Stomach (tissue), 4 donors: Measurements from ENCODE around the gene MMP28.

Experiments used
- CTCF ChIP-seq, 7 experiments: fragments of 450-650 bp in 4 of 7; fragments of 200-600 bp in 3 of 7; sonication (generic) in 3 of 7; IDR thresholded peaks; one replicate each; pipeline ENCODE4 v1.5.1; 2016 to 2019; ENCODE audit warnings: antibody characterized with exemption in 7 of 7, control low read depth in 2 of 7, mild to moderate bottlenecking in 1 of 7
- EP300 ChIP-seq: sonication (generic); formaldehyde crosslinking; IDR thresholded peaks from one replicate; pipeline ENCODE4 v1.6.1; 2017; ENCODE audit warnings: antibody characterized with exemption
- POLR2A ChIP-seq, 4 donors: fragments of 450-650 bp; IDR thresholded peaks; one replicate each; pipeline ENCODE4 v1.6.1; 2016; ENCODE audit warnings: antibody characterized with exemption in 4 of 4, control low read depth in 2 of 4, mild to moderate bottlenecking in 1 of 4, moderate library complexity in 1 of 4
- POLR2AphosphoS5 ChIP-seq, 3 donors: sonication (generic); formaldehyde crosslinking; IDR thresholded peaks; one replicate each; pipeline ENCODE4 v1.6.1; 2016; ENCODE audit warnings: antibody characterized with exemption in 3 of 3

- TF ChIP-seq CTCF (IDR thresholded peaks at IDR 0.05), result no peak
- TF ChIP-seq POLR2A (IDR thresholded peaks at IDR 0.05), result no peak
- TF ChIP-seq EP300, result no peak
- TF ChIP-seq POLR2AphosphoS5 (IDR thresholded peaks at IDR 0.05), result no peak
Measured at GRCh38 chr17:35738519-35739133, 56.8 kb downstream of the MMP28 start.
